Keratinocyte (primary cell): ENCODE data around the gene RPL38. TPM values are rescaled to one million over a fixed set of nuclear protein-coding genes. Genes with fewer than 3 reads are reported as not detected.

ENCODE experiments used
- DNase-seq: peaks from one replicate; pipeline ENCODE4 v3.0.0-alpha.2; 2011; ENCODE audit warnings: low read depth, missing footprints, low spot score
- FAIRE-seq: peaks from 2 replicates; lab custom pipeline; 2011; peaks lifted over from hg19 to GRCh38; lab: Jason Lieb, UNC
- H2AFZ ChIP-seq: 2 replicates; pipeline ENCODE4 v1.6.0; 2012; ENCODE audit warnings: low read length, control low read depth, inconsistent platforms; ENCODE audit not compliant: control insufficient read depth
- H3K27ac ChIP-seq: 2 replicates; pipeline ENCODE4 v1.5.1; 2011; ENCODE audit warnings: low read length; ENCODE audit not compliant: control insufficient read depth, insufficient read depth
- H3K27me3 ChIP-seq: 3 replicates; pipeline ENCODE4 v1.6.0; 2011; ENCODE audit warnings: low read length; ENCODE audit not compliant: control insufficient read depth, insufficient read depth; ENCODE audit errors: extremely low read depth
- H3K36me3 ChIP-seq, 2 experiments: 2 replicates in 1 of 2; 3 replicates in 1 of 2; pipeline ENCODE4 v1.5.1; 2011; ENCODE audit warnings: low read length in 2 of 2, mild to moderate bottlenecking in 1 of 2; ENCODE audit not compliant: control insufficient read depth in 2 of 2, insufficient read depth in 2 of 2; ENCODE audit errors: extremely low read depth in 1 of 2
- H3K4me1 ChIP-seq: 3 replicates; pipeline ENCODE4 v1.5.1; 2011; ENCODE audit warnings: low read length; ENCODE audit not compliant: control insufficient read depth, insufficient read depth; ENCODE audit errors: extremely low read depth
- H3K4me2 ChIP-seq: 3 replicates; pipeline ENCODE4 v1.6.0; 2011; ENCODE audit warnings: low read depth, low read length; ENCODE audit not compliant: control insufficient read depth, insufficient read depth; ENCODE audit errors: extremely low read depth
- H3K4me3 ChIP-seq, 3 experiments: fragments of 200-600 bp in 1 of 3; sonication (generic) in 1 of 3; 2 replicates in 2 of 3; 3 replicates in 1 of 3; pipeline ENCODE4 v1.5.1; 2011 to 2016; ENCODE audit warnings: low read length in 3 of 3, mild to moderate bottlenecking in 3 of 3, control low read depth in 2 of 3, inconsistent platforms in 1 of 3, low read depth in 1 of 3, mixed read lengths in 1 of 3, mixed run types in 1 of 3, moderate library complexity in 1 of 3; ENCODE audit not compliant: control insufficient read depth in 2 of 3, insufficient read depth in 2 of 3; ENCODE audit errors: extremely low read depth in 1 of 3
- H3K79me2 ChIP-seq: 2 replicates; pipeline ENCODE4 v1.6.0; 2012; ENCODE audit warnings: low read length; ENCODE audit not compliant: control insufficient read depth, insufficient read depth
- H3K9ac ChIP-seq: 3 replicates; pipeline ENCODE4 v1.6.0; 2011; ENCODE audit warnings: low read length; ENCODE audit not compliant: control insufficient read depth, insufficient read depth; ENCODE audit errors: extremely low read depth
- H3K9me1 ChIP-seq: 3 replicates; pipeline ENCODE4 v1.6.0; 2011; ENCODE audit warnings: low read length; ENCODE audit not compliant: control insufficient read depth, insufficient read depth; ENCODE audit errors: extremely low read depth
- H3K9me3 ChIP-seq: 2 replicates; pipeline ENCODE4 v1.5.1; 2012; ENCODE audit warnings: low read depth, low read length; ENCODE audit not compliant: control insufficient read depth
- H4K20me1 ChIP-seq: 3 replicates; pipeline ENCODE4 v1.6.0; 2011; ENCODE audit warnings: low read length; ENCODE audit not compliant: control insufficient read depth, insufficient read depth; ENCODE audit errors: extremely low read depth
- CTCF ChIP-seq, 3 experiments: IDR thresholded peaks in 1 of 3; conservative IDR thresholded peaks in 1 of 3; optimal IDR thresholded peaks in 1 of 3; 2 replicates in 2 of 3; 3 replicates in 1 of 3; pipeline versions ENCODE3 to v1.5.1; 2011; ENCODE audit warnings: low read length in 3 of 3, mild to moderate bottlenecking in 3 of 3, moderate library complexity in 2 of 3, control low read depth in 1 of 3, inconsistent platforms in 1 of 3; ENCODE audit not compliant: insufficient read depth in 2 of 3; ENCODE audit errors: extremely low read depth in 1 of 3
- EZH2 ChIP-seq: IDR thresholded peaks from one replicate; pipeline ENCODE4 v1.6.1; 2012; ENCODE audit warnings: inconsistent platforms, mild to moderate bottlenecking, low read length, moderate library complexity
- dilution Hi-C: fragments of 300-500 bp; cut with MboI; formaldehyde crosslinking; loops from one replicate; pipeline ENCODE4 v1.7.0; 2020; ENCODE audit warnings: low sequenced_read_pairs; ENCODE audit not compliant: extremely low pct_ligation_motif_present
- polyA plus RNA-seq, 5 experiments: library from polyadenylated mRNA; depleted of rRNA in 3 of 5; stranded (reverse) in 3 of 5; stranded (forward) in 1 of 5; unstranded in 1 of 5; fragments of >200 nt; gene quantifications; 1 replicate in 1 of 5; 2 replicates in 3 of 5; 3 replicates in 1 of 5; pipeline versions ENCODE4 v1.2.1 to v1.2.3, GENCODE V29; 2011 to 2012; ENCODE audit warnings: missing spikeins in 2 of 5, low read depth in 1 of 5, low replicate concordance in 1 of 5

RPL38 gene
- polyA plus RNA-seq, 1 donor (not counting 4 experiments of a cell fraction or from before 2014, with no cell fraction given) = 1,779 TPM

GRCh38 chr17:74237321-74237720, 33.8 kb downstream of the RPL38 start:
- Histone ChIP-seq H3K9me1 (no peaks in the 10 kb centered on the region), H3K9me3 (no peaks in the 10 kb centered on the region), H2AFZ (no peak overlapping the region), H3K4me2 (no peak overlapping the region), H3K27me3 (peaks cover 9% of the 10 kb centered on the region), H3K4me3 (no peak overlapping the region), H3K27ac (no peak overlapping the region), H3K9ac (no peak overlapping the region), H3K79me2 (no peaks in the 10 kb centered on the region), H3K4me1 (no peaks in the 10 kb centered on the region), H3K36me3 (no peaks in the 10 kb centered on the region), H4K20me1 (peaks cover 4% of the 10 kb centered on the region)
- DNase-seq (no peak), FAIRE-seq (no peak)
- no peak for TF ChIP-seq CTCF (optimal IDR thresholded peaks at IDR 0.05 in 1 of 3, IDR thresholded peaks at IDR 0.05 in 1 of 3, conservative IDR thresholded peaks at IDR 0.05 in 1 of 3; ENCODE audit: extremely low read depth in 1 of 3, insufficient read depth in 2 of 3, low read length in 3 of 3)
- dilution Hi-C loops = no loop called here

GRCh38 chr17:74239172-74239571, 35.7 kb downstream of the RPL38 start:
- H3K4me1 ChIP-seq = no peaks in the 10 kb centered on the region
- H3K79me2 ChIP-seq = no peaks in the 10 kb centered on the region
- H3K36me3 ChIP-seq = no peaks in the 10 kb centered on the region
- DNase-seq = no peak
- H3K27ac ChIP-seq = no peak overlapping the region
- peaks cover 9% of the 10 kb centered on the region for H3K27me3 ChIP-seq
- no peak for FAIRE-seq
- H3K4me3 ChIP-seq = no peak overlapping the region
- no peak for TF ChIP-seq EZH2
- TF ChIP-seq CTCF (optimal IDR thresholded peaks at IDR 0.05 in 1 of 3, IDR thresholded peaks at IDR 0.05 in 1 of 3, conservative IDR thresholded peaks at IDR 0.05 in 1 of 3; ENCODE audit: extremely low read depth in 1 of 3, insufficient read depth in 2 of 3, low read length in 3 of 3) = no peak
- H3K4me2 ChIP-seq = no peak overlapping the region
- peaks cover 4% of the 10 kb centered on the region for H4K20me1 ChIP-seq
- dilution Hi-C loops = no loop called here
- H3K9me1 ChIP-seq = no peaks in the 10 kb centered on the region
- no peaks in the 10 kb centered on the region for H3K9me3 ChIP-seq
- H2AFZ ChIP-seq = no peak overlapping the region
- H3K9ac ChIP-seq = no peak overlapping the region
